ENCODE results near the gene PBX1.

Gene PBX1

DNA sequence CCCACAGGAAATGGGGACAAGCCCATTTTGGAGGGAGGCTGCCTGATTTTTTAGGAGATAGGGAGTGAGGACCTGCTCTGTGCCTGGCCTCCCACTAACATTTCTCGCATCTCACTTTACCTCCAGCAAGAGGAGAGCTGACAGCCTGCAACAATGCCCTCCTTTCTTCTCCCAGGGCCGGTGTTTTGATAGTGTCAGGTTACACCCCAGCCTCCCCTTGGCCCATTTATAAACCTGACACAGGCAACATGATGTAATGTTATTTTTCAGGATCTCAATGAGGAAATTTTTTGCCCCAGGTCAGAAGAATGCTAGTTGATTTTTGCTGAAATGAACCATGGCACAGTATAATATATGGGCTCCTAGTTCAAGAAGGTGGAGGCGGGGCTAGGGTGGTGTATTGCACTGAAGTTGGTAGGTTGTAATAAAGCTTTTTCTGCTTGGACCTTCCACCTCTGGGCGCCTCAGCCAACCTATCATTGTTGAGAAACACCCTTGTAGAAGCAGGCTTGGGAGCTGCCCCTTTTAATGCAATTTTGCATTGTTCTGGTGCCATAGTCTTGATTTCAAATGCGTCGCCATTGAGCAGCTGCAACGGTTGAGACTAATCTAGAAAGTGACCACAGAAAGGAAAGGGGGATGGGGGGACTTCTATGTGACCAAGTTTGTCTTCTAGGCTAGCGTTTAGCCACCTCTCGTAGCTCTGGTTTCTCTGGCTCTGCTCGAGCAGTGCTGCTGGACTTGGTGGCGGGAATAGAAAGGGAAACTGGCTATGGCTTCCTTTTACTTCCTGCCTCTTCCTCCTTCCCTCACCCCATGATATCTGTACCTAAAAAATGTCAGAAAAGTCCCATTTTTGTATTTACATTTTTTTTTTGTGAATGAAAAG lies 53.0 kb downstream of the PBX1 start:
- Histone ChIP-seq H3K4me3 (ENCODE audit: low read depth, low read length) (peak overlapping the region; percentile 7), H3K36me3 (ENCODE audit: control insufficient read depth in 2 of 2, insufficient read depth in 1 of 2, low read length in 2 of 2) (no peaks in the 10 kb centered on the region), H3K9me3 (ENCODE audit: control insufficient read depth, insufficient read depth, low read depth, low read length) (no peaks in the 10 kb centered on the region), H3K27ac (ENCODE audit: extremely low read depth, low read depth, low read length) (peak overlapping the region; percentile 95), H3K4me1 (ENCODE audit: control insufficient read depth, insufficient read depth, low read length) (peaks cover 24% of the 10 kb centered on the region)
- ChIA-PET POLR2A (interaction anchor here (0.6 to 3.8 kb wide), 5 partner anchors 10 to 104 kb away, joined by 3 to 58 read pairs (median 4); partner anchors contain the start of gene PBX1), CTCF (interaction anchor here (0.6 to 1.3 kb wide), 10 partner anchors 10 to 755 kb away, joined by 3 to 10 read pairs (median 4); partner anchors contain the start of gene PBX1)
- TF ChIP-seq ZNF239 (tag by site-specific recombination; IDR thresholded peaks at IDR 0.05) (no peak), ZBTB20 (tag by site-specific recombination; IDR thresholded peaks at IDR 0.05) (0 out of 2 replicates have a peak, but pooled peaks have one; percentile 15), ZNF280C (tag by site-specific recombination; IDR thresholded peaks at IDR 0.05) (no peak), ZNF830 (tag by site-specific recombination; IDR thresholded peaks at IDR 0.05; ENCODE audit: low read depth) (no peak), SCRT1 (tag by site-specific recombination; IDR thresholded peaks at IDR 0.05; ENCODE audit: borderline replicate concordance) (peak; percentile 84; the same call in 1 of the 2 replicates), ZNF792 (tag by site-specific recombination; IDR thresholded peaks at IDR 0.05) (no peak), OVOL3 (tag by site-specific recombination; IDR thresholded peaks at IDR 0.05) (peak; percentile 67; the same call in 1 of the 2 replicates), ZNF548 (tag by site-specific recombination; IDR thresholded peaks at IDR 0.05) (no peak), AEBP2 (tag by site-specific recombination; IDR thresholded peaks at IDR 0.05; ENCODE audit: borderline replicate concordance) (no peak), SP2 (tag by site-specific recombination; IDR thresholded peaks at IDR 0.05) (peak; percentile 60), ZFHX2 (tag by site-specific recombination; conservative IDR thresholded peaks at IDR 0.05) (peak; percentile 53), ZNF777 (tag by site-specific recombination; IDR thresholded peaks at IDR 0.05; ENCODE audit: borderline replicate concordance) (no peak), ZNF174 (tag by site-specific recombination; IDR thresholded peaks at IDR 0.05) (no peak), ZNF529 (tag by site-specific recombination; IDR thresholded peaks at IDR 0.05; ENCODE audit: insufficient replicate concordance) (no peak), ZNF184 (tag by site-specific recombination; IDR thresholded peaks at IDR 0.05) (peak; percentile 84; the same call in 1 of the 2 replicates), MZF1 (tag by site-specific recombination; IDR thresholded peaks at IDR 0.05; ENCODE audit: borderline replicate concordance) (peak; percentile 86), ZNF175 (tag by site-specific recombination; IDR thresholded peaks at IDR 0.05) (no peak), PRDM1 (tag by site-specific recombination; IDR thresholded peaks at IDR 0.05) (peak; percentile 73), OSR2 (tag by site-specific recombination; IDR thresholded peaks at IDR 0.05) (peak; percentile 75; the same call in 1 of the 2 replicates), ZNF561 (tag by site-specific recombination; IDR thresholded peaks at IDR 0.05; ENCODE audit: borderline replicate concordance) (peak; percentile 86), BCL11B (tag by site-specific recombination; IDR thresholded peaks at IDR 0.05; ENCODE audit: low read depth) (peak; percentile 80; the same call in 1 of the 2 replicates), EGR2 (tag by site-specific recombination; IDR thresholded peaks at IDR 0.05; ENCODE audit: low read depth) (peak; percentile 42; the same call in 1 of the 2 replicates), ZNF223 (tag by site-specific recombination; IDR thresholded peaks at IDR 0.05) (no peak), ZSCAN5A (tag by site-specific recombination; IDR thresholded peaks at IDR 0.05) (no peak), ZBTB1 (tag by site-specific recombination; IDR thresholded peaks at IDR 0.05) (0 out of 2 replicates have a peak, but pooled peaks have one; percentile 25)
- TF ChIP-seq, protein P1, sequence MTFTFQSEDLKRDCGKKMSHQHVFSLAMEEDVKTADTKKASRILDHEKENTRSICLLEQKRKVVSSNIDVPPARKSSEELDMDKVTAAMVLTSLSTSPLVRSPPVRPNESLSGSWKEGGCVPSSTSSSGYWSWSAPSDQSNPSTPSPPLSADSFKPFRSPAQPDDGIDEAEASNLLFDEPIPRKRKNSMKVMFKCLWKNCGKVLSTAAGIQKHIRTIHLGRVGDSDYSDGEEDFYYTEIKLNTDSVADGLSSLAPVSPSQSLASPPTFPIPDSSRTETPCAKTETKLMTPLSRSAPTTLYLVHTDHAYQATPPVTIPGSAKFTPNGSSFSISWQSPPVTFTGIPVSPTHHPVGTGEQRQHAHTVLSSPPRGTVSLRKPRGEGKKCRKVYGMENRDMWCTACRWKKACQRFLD (tag by site-specific recombination; IDR thresholded peaks at IDR 0.05): no peak
- TF ChIP-seq, protein P2, sequence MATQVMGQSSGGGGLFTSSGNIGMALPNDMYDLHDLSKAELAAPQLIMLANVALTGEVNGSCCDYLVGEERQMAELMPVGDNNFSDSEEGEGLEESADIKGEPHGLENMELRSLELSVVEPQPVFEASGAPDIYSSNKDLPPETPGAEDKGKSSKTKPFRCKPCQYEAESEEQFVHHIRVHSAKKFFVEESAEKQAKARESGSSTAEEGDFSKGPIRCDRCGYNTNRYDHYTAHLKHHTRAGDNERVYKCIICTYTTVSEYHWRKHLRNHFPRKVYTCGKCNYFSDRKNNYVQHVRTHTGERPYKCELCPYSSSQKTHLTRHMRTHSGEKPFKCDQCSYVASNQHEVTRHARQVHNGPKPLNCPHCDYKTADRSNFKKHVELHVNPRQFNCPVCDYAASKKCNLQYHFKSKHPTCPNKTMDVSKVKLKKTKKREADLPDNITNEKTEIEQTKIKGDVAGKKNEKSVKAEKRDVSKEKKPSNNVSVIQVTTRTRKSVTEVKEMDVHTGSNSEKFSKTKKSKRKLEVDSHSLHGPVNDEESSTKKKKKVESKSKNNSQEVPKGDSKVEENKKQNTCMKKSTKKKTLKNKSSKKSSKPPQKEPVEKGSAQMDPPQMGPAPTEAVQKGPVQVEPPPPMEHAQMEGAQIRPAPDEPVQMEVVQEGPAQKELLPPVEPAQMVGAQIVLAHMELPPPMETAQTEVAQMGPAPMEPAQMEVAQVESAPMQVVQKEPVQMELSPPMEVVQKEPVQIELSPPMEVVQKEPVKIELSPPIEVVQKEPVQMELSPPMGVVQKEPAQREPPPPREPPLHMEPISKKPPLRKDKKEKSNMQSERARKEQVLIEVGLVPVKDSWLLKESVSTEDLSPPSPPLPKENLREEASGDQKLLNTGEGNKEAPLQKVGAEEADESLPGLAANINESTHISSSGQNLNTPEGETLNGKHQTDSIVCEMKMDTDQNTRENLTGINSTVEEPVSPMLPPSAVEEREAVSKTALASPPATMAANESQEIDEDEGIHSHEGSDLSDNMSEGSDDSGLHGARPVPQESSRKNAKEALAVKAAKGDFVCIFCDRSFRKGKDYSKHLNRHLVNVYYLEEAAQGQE (tag by site-specific recombination; IDR thresholded peaks at IDR 0.05): no peak; the same call in 1 of the 2 replicates
